IPS DF 4.7 (cell line): ENCODE data around the gene CCDC57.

Experiments
- DNase-seq: peaks from one replicate; pipeline ENCODE4 v3.0.0-alpha.2; 2013; ENCODE audit warnings: low spot score; ENCODE audit errors: extremely low read depth

CCDC57 gene

DNA sequence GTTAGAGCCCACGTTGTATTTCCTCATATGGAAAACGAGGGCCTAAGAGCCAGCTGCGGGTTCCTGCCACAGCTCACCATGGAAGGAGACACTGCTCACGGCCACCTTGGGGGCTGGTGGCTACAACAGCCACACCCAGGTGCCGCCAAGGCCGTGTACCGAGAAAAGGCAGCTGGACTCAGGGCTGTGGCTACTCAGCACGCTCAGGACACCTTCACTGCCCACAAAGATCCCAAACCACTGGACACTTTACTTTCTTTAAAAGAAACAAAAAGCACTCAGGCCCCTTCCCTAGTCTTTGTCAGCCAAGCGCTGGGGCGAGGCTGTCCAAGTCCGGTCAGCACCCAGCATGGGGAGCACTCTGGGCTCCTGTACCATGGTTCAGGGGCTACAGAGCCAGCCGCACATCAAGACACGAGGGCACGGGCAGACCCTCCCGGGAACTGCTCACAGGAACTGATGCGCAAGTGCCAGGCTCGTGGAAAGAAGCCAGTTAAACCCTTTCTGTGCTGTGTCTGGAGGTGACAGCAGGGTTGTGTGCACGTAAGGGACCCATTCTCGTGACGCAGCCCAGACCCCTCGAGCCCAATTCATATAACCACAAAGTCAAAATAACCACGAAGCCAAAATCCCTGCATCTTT lies 34.7 kb upstream of the CCDC57 start:
- no peak for DNase-seq

DNA sequence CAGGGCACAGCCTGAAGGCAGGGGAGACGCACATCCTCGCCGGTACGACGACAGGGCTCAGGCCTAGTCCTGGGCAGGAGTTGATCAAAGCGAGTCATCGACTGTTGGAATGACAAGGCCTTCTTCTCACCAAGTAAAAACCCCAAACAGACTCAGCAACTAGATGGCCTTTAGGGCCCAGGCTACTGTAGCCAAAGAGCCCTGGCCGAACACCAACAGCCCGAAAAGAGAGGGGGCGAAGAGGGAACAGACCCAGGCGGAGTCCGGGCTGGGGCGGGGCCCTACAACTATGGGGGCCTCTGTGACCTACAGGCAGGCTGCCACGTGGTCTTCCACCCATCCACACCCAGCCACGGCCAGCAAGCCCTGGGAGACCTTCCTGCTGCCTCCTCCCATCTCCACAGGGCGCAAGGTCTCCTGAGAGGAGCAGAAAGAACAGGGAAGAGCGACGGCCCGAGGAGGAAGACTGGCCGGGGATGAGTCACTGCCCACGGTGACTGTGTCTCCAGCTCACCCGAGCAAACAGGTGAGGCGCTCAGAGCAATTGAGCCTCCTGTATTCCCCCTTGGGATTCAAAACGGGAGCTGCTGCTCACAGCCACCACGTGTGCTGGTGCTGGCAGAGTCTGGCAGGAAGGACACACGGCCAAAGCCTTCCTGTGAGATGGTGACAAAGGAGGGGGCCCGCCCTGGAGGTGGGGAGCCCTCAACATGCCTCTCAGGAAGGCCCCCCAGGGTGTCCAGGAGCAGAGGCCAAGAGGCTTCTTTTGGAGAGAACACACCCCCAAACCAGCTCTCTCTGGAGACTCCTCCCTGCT lies 33.9 kb upstream of the CCDC57 start:
- DNase-seq = no peak

DNA sequence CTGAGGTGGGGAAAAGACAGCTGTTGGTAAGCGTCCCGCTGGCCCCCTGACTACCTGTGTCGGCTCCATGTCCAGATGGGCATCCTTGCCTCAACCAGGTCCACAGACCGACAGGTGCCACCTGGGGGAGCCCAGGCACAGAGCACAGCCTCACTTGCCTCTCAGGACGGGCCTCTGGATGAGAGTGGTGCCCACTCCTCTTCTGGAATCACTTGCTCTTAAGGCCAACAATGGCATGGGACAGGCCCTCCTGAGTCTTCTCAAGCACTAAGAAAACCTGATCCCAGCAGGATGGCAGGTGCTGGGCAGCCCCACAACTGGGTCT lies 33.4 kb upstream of the CCDC57 start:
- no peak for DNase-seq

DNA sequence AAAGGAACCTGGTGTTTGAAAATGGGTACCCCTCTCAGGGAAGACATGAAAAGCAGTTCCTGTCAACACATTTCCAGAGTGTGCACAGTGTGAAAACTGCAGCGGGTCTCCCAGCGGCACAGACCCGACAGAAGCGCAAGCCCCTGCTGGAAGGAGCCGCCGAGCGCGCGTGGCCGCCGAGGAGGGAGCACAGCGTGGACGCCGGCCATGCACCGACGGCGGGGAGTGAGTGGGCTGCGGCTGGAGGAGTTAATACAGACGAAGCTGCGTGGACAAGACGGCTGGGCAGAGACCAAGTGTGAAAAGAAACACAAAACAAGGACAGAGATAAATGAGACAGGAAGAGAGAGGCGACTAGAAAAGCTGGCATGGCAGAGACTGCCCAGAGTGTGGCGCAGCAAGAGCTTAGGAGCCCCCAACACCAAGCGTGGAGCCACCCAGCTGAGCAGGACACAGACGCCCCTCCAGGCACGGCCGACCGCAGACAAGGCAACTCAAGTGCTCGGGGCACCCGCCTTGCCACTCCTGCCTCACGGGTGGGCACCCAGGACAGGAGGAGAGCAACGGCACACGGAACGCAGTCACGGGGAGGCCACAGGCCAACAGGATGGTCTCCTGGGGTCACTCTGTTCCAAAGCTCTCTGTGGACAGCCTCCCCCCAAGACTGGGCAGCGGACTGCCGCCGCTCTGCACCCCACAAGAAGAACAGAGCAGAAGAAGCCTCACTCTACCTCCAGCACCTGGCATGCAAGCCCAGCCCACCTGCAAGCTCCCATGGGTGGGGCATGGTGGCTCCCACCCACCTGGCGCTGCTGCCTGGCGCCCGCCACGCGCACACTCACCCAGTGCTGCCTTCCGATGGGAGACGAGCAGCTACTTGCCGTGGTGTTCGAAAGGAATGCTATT lies 32.7 kb upstream of the CCDC57 start:
- no peak for DNase-seq

DNA sequence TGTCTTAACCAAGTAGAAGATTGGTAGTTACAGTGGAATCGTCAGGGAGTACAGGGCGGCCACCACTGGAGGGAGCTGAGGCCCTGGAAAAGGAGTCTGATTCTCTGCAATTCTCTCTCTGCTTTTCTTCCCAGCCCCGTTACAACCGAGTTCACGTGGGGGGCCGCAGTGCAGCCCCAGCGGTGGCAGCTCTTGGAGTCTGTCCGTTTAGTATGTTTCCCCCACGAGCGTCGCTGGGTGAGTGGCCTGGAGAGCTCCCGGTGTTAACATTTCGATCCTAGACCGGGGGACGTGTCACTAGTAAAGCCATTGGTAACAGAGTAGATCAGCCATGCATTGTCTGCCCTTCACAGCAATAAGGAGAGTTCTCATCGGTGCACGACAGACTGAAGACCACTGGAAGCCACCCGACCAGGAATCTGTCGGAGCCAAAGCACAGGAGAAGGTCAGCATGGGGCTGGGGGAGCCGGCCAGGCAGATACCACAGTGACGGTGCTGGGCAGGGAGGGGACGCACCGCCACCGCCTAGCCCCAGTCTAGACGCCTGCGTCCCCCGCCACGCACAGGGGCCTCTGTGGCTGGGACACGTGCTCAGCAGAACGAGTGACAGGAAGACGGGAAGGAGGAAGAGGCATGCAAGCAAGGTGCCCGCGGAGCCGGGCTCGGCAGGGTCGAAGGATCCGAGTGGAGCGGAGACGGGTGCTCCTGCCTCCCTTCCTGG lies 31.9 kb upstream of the CCDC57 start:
- DNase-seq = no peak

DNA sequence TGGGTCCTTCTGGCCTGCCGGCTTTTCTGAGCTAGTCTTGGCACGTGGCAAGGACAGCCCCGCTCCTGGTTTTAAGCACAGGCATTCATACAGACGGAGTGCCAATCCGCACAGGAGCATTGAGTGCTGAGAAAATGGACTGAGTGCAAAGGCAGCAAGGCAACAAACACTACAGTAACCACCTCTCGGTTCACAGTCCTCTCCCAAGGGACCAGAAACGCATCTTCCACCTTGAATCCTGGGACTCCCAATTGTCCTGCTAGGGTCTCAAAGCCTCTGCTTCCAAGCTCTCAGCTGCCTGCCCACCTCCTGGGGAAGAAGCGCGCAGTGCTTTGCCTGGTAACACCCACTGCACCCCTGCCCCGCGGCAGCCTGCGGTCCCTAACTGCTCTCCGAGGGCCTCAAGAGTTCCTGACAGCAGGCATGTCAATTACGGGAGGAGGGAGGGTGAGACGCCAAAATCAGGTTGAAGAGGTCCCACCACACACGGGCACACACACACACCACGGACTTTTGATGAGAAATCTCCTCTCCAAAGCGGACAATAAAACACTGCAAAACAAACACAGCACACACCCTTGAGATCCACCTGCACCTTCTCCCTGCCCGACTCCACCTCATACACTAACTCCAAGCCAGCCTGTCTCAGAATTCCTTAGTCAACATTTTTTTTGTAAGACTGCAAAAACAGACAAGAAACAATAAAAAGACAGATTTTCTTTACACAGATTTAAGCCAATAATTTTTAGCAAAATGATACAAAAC lies 31.2 kb upstream of the CCDC57 start:
- no peak for DNase-seq

DNA sequence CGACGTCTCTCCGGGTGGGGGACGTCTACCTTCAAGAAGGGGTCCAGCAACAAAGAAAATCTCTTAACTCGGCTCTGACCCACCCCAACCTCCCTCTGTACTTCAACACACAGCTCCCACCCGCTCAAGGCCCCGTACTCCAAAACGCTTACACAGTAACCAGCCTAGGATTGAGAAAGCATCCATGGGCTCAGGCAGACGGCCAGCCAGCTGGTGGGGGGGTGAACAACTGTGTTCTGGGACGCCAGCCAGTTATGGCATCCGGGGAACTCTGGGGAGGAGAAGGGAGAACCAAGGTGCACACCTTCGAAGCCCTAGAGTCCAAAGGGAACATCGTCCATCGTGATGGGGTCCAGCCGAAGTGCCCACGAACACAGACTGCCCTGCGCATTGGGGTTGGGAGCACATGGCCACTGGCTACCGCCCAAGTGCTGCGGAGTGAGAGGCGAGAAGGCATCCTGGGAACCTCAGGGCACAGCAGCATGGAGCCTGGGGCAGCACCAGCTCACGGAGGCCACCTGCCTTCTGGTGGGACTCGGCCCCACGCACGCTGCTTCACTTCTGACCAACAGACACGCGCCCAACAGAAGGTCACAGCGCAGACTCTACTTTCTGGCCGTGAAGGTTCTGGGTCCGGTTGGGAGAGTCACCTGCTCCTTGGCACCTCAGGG lies 30.5 kb upstream of the CCDC57 start:
- DNase-seq = no peak

DNA sequence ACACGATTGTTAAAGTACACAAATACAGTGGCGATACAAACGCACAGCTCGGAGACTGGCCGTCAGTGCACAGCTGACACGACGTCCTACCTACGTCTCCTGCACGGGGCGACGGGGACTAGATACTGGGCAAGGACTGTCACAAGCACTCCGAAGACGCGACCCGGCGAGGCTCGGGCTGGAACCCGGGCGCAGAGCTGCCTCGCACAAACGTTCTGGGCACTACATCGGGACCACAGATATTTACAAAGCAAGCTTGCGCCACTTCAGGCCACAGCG lies 30.0 kb upstream of the CCDC57 start:
- DNase-seq = no peak

DNA sequence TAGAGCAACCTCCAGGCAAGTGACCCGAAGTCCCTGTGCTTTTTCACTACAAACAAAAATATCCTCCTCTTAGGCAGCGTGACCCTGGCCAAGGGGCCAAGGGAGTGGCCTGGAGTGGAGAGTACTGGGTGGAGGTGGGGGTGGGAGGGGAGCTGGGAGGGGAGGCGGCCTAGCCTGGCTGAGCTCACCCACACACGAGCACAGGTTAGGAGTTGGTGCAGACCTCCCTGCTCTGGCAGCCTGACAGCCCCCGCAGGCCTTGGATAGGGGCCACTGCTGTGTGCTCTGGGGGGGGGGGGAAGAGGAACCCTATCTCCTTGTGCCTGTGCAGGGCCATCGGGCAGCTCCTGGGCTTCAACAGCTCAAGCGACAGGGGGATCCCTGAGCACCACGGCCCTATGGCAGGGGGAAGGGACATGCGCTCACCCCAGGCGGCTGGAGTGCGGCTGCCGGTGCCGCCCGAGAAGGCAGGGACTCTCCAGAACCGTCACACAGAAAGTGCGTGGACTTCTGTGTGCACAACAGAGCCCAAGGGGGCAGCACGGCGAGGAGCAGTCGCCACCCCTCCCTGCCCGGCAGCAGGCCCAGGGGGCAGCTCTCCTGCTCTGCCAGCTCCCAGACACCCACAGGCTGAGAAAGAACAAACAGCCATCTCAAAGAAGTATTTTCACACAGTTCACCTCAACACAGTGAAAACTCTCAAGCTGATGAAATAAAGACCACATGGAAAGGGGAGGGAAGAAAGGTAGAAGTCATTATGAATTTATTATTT lies 29.5 kb upstream of the CCDC57 start:
- no peak for DNase-seq

DNA sequence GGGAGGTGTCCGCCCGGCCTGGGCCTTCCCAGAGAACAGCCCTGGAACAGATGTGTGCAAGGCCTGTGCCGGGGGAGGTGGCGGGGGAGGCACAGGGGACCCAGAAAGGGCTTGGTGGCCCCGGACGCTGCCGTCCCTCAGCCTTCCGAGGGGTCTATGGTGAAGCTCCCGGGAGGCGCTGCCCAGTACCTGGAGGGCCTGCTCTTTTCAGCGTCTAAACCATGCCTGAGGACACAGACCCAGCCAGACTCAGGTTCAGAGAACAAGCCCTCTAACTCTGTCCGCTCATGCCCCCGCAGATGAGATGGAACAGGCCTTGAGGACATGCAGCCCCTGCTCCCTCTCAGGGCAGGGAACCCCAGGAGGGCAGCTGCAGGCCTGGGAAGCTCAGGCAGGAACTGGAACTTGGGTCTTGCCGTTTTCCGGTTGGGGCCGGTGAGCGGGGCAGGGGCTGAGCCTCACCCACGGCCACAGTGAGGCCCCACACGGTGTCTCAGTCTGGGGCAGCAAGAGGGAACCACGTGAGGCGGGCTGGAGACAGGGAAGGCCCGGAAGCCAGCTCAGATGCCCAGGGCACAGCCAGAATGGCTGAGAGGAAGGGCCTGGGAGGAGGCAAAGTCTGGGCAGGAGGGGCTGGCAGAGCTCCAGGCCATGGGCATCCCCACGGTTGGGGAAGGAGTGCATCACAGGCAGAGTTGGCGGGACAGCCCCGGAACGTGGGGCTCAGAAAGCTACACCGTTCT lies 28.7 kb upstream of the CCDC57 start:
- no peak for DNase-seq

DNA sequence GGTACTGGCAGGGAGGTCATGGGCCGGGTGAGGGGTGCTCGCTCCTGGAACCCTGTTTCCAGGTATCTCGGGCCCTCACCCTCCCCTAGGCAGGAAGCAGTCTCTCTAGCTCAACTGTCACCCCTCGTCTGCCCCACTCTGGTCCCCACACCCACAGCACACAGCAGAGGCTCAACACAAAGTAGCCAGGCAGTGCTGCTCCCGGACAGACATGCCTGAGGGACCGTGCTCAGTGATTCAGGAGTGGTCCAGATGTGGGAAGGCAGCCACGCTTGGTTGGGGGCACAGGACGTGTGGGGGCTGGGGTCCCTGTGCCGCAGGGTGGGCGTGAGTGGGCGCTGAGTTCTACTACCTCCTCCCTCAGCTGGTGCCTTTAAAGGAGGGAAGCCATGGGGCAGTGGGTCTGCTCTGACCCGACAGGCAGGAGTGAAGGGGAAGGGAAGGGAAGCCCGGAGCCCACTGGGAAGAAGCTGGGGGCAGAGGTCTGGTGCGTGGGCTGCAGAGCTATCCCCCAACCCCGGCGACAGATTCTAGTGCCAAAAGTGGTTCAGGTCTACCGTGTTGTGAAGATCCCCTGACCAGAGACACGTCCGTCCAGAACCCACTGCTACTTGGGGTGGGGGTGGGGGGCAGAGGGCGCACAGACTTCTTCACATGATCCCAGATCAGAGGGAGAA lies 28.0 kb upstream of the CCDC57 start:
- no peak for DNase-seq

DNA sequence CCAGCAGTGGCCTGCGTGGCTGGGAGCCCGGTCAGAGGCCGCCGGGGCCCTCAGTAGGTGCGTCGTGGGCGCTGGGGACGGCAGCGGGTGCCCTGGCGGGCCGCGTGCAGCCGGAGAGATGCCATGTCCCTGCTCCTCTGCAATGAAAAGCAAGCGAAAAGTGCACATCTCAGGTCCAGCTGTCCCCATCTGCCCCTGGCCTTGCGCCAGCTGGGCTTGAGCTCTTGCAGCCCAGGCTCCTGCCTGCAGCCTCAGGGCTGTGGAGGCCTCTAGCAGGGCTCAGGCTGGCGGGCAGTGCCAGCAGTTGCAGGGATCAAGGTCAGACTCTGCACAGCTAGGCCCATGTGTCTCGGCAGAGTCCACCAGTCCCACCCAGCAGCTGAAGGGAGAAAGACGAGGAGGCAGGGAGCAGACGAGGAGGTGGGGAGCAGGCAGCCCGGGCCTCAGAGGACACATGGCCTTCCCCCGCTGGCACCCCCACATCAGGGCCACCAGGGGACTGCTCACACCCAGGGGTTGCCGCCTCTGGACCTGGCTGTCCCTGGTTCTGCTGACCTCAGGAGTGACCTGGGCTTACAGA lies 27.4 kb upstream of the CCDC57 start:
- DNase-seq = no peak

DNA sequence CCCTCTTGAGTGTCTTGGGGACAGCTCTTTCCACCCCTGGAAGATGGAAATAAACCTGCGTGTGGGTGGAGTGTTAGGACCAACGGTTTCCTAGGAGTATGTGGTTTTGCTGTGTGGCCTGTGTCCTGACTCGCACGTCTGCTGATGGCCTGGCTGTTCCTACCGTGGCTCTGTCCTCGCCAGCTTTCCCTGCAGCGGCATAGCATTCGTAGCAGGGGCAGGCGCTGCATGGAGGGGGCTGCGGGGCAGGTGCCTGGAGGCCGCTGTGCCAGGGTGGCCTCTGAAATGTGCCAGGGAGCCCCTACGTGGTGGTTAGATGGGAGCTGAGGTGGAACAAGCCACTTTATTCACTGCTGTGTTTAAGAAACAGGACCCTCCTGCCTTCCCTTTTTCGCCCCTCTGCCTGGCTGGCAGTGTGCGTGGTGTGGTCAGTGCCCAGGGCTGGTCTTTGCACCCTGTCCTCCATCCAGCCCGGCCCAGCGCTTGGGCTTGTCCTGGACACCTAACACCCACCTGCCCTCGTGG lies 26.8 kb upstream of the CCDC57 start:
- no peak for DNase-seq

DNA sequence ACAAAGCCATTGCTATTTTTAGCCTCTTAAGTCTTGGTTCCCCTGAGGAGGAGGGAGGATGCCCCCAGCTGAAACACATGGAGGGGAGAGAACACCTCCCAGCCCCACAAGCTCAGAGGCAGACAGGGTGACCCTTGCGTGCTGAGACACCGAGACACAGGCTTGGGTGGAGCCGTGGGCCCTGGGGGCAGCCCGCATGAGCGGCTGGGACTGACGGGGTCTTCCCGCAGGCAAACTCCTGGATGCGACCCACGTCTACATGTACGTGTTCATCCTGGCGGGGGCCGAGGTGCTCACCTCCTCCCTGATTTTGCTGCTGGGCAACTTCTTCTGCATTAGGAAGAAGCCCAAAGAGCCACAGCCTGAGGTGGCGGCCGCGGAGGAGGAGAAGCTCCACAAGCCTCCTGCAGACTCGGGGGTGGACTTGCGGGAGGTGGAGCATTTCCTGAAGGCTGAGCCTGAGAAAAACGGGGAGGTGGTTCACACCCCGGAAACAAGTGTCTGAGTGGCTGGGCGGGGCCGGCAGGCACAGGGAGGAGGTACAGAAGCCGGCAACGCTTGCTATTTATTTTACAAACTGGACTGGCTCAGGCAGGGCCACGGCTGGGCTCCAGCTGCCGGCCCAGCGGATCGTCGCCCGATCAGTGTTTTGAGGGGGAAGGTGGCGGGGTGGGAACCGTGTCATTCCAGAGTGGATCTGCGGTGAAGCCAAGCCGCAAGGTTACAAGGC lies 26.0 kb upstream of the CCDC57 start:
- DNase-seq = no peak

DNA sequence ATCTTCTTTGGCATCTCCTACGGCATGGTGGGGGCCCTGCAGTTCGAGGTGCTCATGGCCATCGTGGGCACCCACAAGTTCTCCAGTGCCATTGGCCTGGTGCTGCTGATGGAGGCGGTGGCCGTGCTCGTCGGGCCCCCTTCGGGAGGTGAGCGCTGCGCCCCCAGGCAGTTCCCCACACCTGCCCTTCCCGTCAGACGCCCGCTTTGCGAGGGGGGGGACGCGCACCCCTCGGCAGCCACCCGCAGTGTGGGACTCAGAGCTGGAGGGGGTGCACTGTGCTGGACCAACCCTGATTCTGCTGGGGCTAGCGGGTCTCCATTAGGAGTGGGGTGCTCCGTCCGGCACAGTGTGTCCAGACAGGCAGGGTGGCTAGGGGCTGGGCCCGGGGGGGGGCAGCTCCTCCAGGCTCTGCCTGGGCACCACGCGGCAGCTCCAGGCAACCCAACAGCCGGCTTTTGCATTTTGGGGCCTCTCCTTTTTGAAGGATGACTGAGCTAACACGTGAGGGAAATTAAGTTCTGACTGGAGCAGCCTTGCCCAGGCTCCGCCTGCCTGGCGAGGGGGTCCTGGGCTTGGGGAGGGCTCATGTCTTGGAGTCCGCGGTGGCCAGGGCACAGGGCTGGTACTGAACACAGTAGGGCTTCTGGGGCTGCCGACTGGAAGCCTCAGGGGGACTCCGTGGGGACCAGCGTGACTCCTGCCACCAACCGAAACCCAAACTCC lies 25.3 kb upstream of the CCDC57 start:
- DNase-seq = no peak

DNA sequence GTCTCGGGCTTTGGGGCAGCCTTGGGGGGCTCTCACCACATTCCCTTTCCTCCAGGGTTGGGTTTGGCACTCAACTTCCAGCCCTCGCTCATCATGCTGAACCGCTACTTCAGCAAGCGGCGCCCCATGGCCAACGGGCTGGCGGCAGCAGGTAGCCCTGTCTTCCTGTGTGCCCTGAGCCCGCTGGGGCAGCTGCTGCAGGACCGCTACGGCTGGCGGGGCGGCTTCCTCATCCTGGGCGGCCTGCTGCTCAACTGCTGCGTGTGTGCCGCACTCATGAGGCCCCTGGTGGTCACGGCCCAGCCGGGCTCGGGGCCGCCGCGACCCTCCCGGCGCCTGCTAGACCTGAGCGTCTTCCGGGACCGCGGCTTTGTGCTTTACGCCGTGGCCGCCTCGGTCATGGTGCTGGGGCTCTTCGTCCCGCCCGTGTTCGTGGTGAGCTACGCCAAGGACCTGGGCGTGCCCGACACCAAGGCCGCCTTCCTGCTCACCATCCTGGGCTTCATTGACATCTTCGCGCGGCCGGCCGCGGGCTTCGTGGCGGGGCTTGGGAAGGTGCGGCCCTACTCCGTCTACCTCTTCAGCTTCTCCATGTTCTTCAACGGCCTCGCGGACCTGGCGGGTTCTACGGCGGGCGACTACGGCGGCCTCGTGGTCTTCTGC lies 24.6 kb upstream of the CCDC57 start:
- no peak for DNase-seq
